ENCODE data around the gene CDK15.

The CDK15 gene

GRCh38 chr2:201866643-201867473 is 60.5 kb downstream of the CDK15 start:
- POLR2A ChIA-PET: no interaction called here
- H3K4me3 ChIP-seq (ENCODE audit: low read depth, low read length): no peak overlapping the region
- no peaks in the 10 kb centered on the region for H3K36me3 ChIP-seq (ENCODE audit: control insufficient read depth in 2 of 2, insufficient read depth in 1 of 2, low read length in 2 of 2)
- TF ChIP-seq, protein P1, sequence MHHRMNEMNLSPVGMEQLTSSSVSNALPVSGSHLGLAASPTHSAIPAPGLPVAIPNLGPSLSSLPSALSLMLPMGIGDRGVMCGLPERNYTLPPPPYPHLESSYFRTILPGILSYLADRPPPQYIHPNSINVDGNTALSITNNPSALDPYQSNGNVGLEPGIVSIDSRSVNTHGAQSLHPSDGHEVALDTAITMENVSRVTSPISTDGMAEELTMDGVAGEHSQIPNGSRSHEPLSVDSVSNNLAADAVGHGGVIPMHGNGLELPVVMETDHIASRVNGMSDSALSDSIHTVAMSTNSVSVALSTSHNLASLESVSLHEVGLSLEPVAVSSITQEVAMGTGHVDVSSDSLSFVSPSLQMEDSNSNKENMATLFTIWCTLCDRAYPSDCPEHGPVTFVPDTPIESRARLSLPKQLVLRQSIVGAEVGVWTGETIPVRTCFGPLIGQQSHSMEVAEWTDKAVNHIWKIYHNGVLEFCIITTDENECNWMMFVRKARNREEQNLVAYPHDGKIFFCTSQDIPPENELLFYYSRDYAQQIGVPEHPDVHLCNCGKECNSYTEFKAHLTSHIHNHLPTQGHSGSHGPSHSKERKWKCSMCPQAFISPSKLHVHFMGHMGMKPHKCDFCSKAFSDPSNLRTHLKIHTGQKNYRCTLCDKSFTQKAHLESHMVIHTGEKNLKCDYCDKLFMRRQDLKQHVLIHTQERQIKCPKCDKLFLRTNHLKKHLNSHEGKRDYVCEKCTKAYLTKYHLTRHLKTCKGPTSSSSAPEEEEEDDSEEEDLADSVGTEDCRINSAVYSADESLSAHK (tag by site-specific recombination; IDR thresholded peaks at IDR 0.05): no peak
- no peak for TF ChIP-seq PRDM1 (tag by site-specific recombination; IDR thresholded peaks at IDR 0.05)
- TF ChIP-seq, protein P2, sequence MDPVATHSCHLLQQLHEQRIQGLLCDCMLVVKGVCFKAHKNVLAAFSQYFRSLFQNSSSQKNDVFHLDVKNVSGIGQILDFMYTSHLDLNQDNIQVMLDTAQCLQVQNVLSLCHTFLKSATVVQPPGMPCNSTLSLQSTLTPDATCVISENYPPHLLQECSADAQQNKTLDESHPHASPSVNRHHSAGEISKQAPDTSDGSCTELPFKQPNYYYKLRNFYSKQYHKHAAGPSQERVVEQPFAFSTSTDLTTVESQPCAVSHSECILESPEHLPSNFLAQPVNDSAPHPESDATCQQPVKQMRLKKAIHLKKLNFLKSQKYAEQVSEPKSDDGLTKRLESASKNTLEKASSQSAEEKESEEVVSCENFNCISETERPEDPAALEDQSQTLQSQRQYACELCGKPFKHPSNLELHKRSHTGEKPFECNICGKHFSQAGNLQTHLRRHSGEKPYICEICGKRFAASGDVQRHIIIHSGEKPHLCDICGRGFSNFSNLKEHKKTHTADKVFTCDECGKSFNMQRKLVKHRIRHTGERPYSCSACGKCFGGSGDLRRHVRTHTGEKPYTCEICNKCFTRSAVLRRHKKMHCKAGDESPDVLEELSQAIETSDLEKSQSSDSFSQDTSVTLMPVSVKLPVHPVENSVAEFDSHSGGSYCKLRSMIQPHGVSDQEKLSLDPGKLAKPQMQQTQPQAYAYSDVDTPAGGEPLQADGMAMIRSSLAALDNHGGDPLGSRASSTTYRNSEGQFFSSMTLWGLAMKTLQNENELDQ (tag by site-specific recombination; IDR thresholded peaks at IDR 0.05; ENCODE audit: low read depth): no peak
- no peak for TF ChIP-seq ZNF335 (tag by site-specific recombination; conservative IDR thresholded peaks at IDR 0.05)
- TF ChIP-seq ZNF521 (tag by site-specific recombination; IDR thresholded peaks at IDR 0.05): no peak
- TF ChIP-seq ZNF324 (tag by site-specific recombination; IDR thresholded peaks at IDR 0.05): no peak
- TF ChIP-seq ZNF132 (tag by site-specific recombination; IDR thresholded peaks at IDR 0.05; ENCODE audit: borderline replicate concordance): no peak
- TF ChIP-seq ZNF624 (tag by site-specific recombination; IDR thresholded peaks at IDR 0.05): no peak
- TF ChIP-seq ZNF121 (tag by site-specific recombination; IDR thresholded peaks at IDR 0.05): no peak
- no peak for TF ChIP-seq TCF7L2 (IDR thresholded peaks at IDR 0.05; ENCODE audit: borderline replicate concordance, low read depth, low read length)
- TF ChIP-seq ZNF664 (tag by site-specific recombination; IDR thresholded peaks at IDR 0.05): no peak
- TF ChIP-seq, protein P3, sequence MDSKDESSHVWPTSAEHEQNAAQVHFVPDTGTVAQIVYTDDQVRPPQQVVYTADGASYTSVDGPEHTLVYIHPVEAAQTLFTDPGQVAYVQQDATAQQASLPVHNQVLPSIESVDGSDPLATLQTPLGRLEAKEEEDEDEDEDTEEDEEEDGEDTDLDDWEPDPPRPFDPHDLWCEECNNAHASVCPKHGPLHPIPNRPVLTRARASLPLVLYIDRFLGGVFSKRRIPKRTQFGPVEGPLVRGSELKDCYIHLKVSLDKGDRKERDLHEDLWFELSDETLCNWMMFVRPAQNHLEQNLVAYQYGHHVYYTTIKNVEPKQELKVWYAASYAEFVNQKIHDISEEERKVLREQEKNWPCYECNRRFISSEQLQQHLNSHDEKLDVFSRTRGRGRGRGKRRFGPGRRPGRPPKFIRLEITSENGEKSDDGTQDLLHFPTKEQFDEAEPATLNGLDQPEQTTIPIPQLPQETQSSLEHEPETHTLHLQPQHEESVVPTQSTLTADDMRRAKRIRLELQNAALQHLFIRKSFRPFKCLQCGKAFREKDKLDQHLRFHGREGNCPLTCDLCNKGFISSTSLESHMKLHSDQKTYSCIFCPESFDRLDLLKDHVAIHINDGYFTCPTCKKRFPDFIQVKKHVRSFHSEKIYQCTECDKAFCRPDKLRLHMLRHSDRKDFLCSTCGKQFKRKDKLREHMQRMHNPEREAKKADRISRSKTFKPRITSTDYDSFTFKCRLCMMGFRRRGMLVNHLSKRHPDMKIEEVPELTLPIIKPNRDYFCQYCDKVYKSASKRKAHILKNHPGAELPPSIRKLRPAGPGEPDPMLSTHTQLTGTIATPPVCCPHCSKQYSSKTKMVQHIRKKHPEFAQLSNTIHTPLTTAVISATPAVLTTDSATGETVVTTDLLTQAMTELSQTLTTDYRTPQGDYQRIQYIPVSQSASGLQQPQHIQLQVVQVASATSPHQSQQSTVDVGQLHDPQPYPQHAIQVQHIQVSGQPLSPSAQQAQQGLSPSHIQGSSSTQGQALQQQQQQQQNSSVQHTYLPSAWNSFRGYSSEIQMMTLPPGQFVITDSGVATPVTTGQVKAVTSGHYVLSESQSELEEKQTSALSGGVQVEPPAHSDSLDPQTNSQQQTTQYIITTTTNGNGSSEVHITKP (tag by site-specific recombination; IDR thresholded peaks at IDR 0.05): no peak
- no peak for TF ChIP-seq YY2 (tag by site-specific recombination; IDR thresholded peaks at IDR 0.05)
- TF ChIP-seq ZNF214 (tag by site-specific recombination; IDR thresholded peaks at IDR 0.05; ENCODE audit: borderline replicate concordance): no peak
- no peak for TF ChIP-seq ZNF311 (tag by site-specific recombination; IDR thresholded peaks at IDR 0.05; ENCODE audit: borderline replicate concordance)
- 0 out of 2 replicates have a peak, but pooled peaks cover 3% of the 10 kb centered on the region for H3K4me1 ChIP-seq (ENCODE audit: control insufficient read depth, insufficient read depth, low read length)
- CTCF ChIA-PET: interaction anchor here (0.6 to 1.7 kb wide), 6 partner anchors 18 to 312 kb away, joined by 3 to 11 read pairs (median 4); no protein-coding TSS in a partner anchor
- no peaks in the 10 kb centered on the region for H3K9me3 ChIP-seq (ENCODE audit: control insufficient read depth, insufficient read depth, low read depth, low read length)
- no peak overlapping the region for H3K27ac ChIP-seq (ENCODE audit: extremely low read depth, low read depth, low read length)

DNA sequence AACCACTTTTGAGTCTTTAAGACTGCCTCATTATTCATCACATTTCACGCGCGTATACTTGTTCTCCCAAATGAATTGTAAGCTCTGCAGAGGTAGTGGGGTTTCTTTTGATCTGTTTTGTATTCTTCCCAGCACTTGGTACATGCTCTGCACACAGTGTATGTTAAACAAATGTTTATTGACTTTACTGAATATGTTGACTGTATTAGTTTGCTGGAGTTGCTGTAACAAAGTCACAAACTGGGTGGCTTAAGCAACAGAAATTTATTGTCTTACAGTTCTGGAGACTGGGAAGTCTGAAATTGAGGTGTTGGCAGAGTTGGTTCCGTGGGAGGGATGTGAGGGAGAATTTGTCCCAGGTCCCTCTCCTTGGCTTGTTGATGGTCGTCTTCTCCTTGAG is 65.1 kb downstream of the CDK15 start:
- no peak overlapping the region for H3K4me3 ChIP-seq (ENCODE audit: low read depth, low read length)
- 0 out of 2 replicates have a peak, but pooled peaks cover 2% of the 10 kb centered on the region for H3K4me1 ChIP-seq (ENCODE audit: control insufficient read depth, insufficient read depth, low read length)
- CTCF ChIA-PET: no interaction called here

More for the DNA sequence above, 65.1 kb downstream of the CDK15 start:
- H3K36me3 ChIP-seq (ENCODE audit: control insufficient read depth in 2 of 2, insufficient read depth in 1 of 2, low read length in 2 of 2): no peaks in the 10 kb centered on the region
- H3K9me3 ChIP-seq (ENCODE audit: control insufficient read depth, insufficient read depth, low read depth, low read length): no peaks in the 10 kb centered on the region
- TF ChIP-seq KLF16 (tag by site-specific recombination; IDR thresholded peaks at IDR 0.05): no peak
- TF ChIP-seq GFI1B (tag by site-specific recombination; IDR thresholded peaks at IDR 0.05): no peak
- TF ChIP-seq ZNF138 (tag by site-specific recombination; IDR thresholded peaks at IDR 0.05; ENCODE audit: borderline replicate concordance): no peak
- POLR2A ChIA-PET: interaction anchor here (0.7 kb wide), 1 partner anchor 308 kb away, joined by 4 read pairs; no protein-coding TSS in a partner anchor
- no peak overlapping the region for H3K27ac ChIP-seq (ENCODE audit: extremely low read depth, low read depth, low read length)

Data from HEK293 (cell line).